Ramos (cell line): ENCODE data around the gene EN2.

ENCODE experiments used
- in situ Hi-C: fragments of 300-500 bp; cut with MboI; formaldehyde crosslinking; loops from one replicate; pipeline ENCODE4 v1.14.3; 2022; ENCODE audit warnings: low sequenced_read_pairs; ENCODE audit not compliant: unreplicated experiment

The EN2 gene

GRCh38 chr7:155497149-155497901 lies 39.4 kb downstream of the EN2 start:
- in situ Hi-C loops, result no loop called here

GRCh38 chr7:155505422-155505793 lies 47.5 kb downstream of the EN2 start:
- in situ Hi-C loops, result no loop called here

- in situ Hi-C loops, result no loop called here
These were observed 49.0 kb downstream of the EN2 start for GRCh38 chr7:155506854-155507337.

- in situ Hi-C loops, result no loop called here
These were observed 49.6 kb downstream of the EN2 start for GRCh38 chr7:155507576-155507975.

GRCh38 chr7:155508376-155509358 lies 50.7 kb downstream of the EN2 start:
- in situ Hi-C loops, result no loop called here

GRCh38 chr7:155509359-155509724 lies 51.4 kb downstream of the EN2 start:
- in situ Hi-C loops, result no loop called here

- in situ Hi-C loops, result no loop called here
These were observed 52.0 kb downstream of the EN2 start for GRCh38 chr7:155509725-155510551.

- in situ Hi-C loops, result no loop called here
These were observed 53.2 kb downstream of the EN2 start for GRCh38 chr7:155510975-155511701.

GRCh38 chr7:155511702-155511996 lies 53.7 kb downstream of the EN2 start:
- in situ Hi-C loops, result no loop called here

- in situ Hi-C loops, result no loop called here
These were observed 54.4 kb downstream of the EN2 start for GRCh38 chr7:155512246-155512887.

- in situ Hi-C loops, result no loop called here
These were observed 55.8 kb downstream of the EN2 start for GRCh38 chr7:155513543-155514285.

GRCh38 chr7:155514296-155514695 lies 56.4 kb downstream of the EN2 start:
- in situ Hi-C loops, result no loop called here
